OCI-LY7 (cell line): ENCODE measurements around the gene ARMC9. TPM values are rescaled to one million over a fixed set of nuclear protein-coding genes. Genes with fewer than 3 reads are reported as not detected.

Source experiments
- BruUV-seq: library from RNA; stranded (reverse); fragments of 400-500 nt; replicated peaks from 2 replicates; lab custom pipeline; 2021; lab: Mats Ljungman, UMichigan
- CTCF ChIA-PET: fragments of 300-600 bp; sonication (Branson Sonifier 250); formaldehyde crosslinking; loops from one replicate; lab custom pipeline; 2022; ENCODE audit warnings: antibody characterized with exemption; ENCODE audit not compliant: unreplicated experiment; lab: Charles Lee
- POLR2A ChIA-PET: fragments of 300-600 bp; sonication (Branson Sonifier 250); formaldehyde crosslinking; loops from one replicate; lab custom pipeline; 2022; ENCODE audit warnings: antibody characterized with exemption; lab: Charles Lee
- DNase-seq: peaks from one replicate; pipeline ENCODE4 v3.0.0-alpha.2; 2015; ENCODE audit warnings: low spot score
- H2AFZ ChIP-seq: fragments of 200-600 bp; sonication (generic), shearing (Covaris generic); 2 replicates; pipeline ENCODE4 v1.6.1; 2014; ENCODE audit warnings: mild to moderate bottlenecking, antibody characterized with exemption, low read length, moderate library complexity
- H3K27ac ChIP-seq: fragments of 200-600 bp; sonication (generic); 2 replicates; pipeline ENCODE4 v1.5.1; 2014; ENCODE audit warnings: mixed run types, low read depth, mild to moderate bottlenecking, moderate library complexity, low read length, inconsistent platforms; ENCODE audit not compliant: poor library complexity, severe bottlenecking
- H3K36me3 ChIP-seq: fragments of 200-600 bp; sonication (generic); 2 replicates; pipeline ENCODE4 v1.6.1; 2014; ENCODE audit warnings: mild to moderate bottlenecking, antibody characterized with exemption, low read length, moderate library complexity, mixed read lengths; ENCODE audit not compliant: insufficient read depth
- H3K4me1 ChIP-seq: fragments of 200-600 bp; sonication (generic); 2 replicates; pipeline ENCODE4 v1.5.1; 2014; ENCODE audit warnings: mild to moderate bottlenecking, low read length; ENCODE audit not compliant: insufficient read depth, poor library complexity, severe bottlenecking
- H3K4me2 ChIP-seq: fragments of 200-600 bp; sonication (generic); 2 replicates; pipeline ENCODE4 v1.6.1; 2014; ENCODE audit warnings: mild to moderate bottlenecking, low read length
- H3K4me3 ChIP-seq: fragments of 200-600 bp; sonication (generic); 2 replicates; pipeline ENCODE4 v1.5.1; 2014; ENCODE audit warnings: mild to moderate bottlenecking, low read depth, low read length; ENCODE audit not compliant: poor library complexity, severe bottlenecking
- H3K79me2 ChIP-seq: fragments of 200-600 bp; sonication (generic); 2 replicates; pipeline ENCODE4 v1.6.1; 2016; ENCODE audit warnings: low read depth, mild to moderate bottlenecking, low read length, moderate library complexity, mixed read lengths; ENCODE audit not compliant: insufficient read depth
- H3K9me2 ChIP-seq: fragments of 200-600 bp; sonication (generic); 2 replicates; pipeline ENCODE4 v1.6.1; 2016; ENCODE audit warnings: mild to moderate bottlenecking, low read length, mixed read lengths; ENCODE audit not compliant: insufficient read depth
- H3K9me3 ChIP-seq: fragments of 200-600 bp; sonication (generic); 2 replicates; pipeline ENCODE4 v1.6.1; 2014; ENCODE audit warnings: mild to moderate bottlenecking, mixed run types, low read length, mixed read lengths
- H4K20me1 ChIP-seq: fragments of 200-600 bp; sonication (generic); 2 replicates; pipeline ENCODE4 v1.6.1; 2014; ENCODE audit warnings: mild to moderate bottlenecking, antibody characterized with exemption, low read length, moderate library complexity, mixed read lengths; ENCODE audit not compliant: insufficient read depth
- EZH2phosphoT487 ChIP-seq: fragments of 200-600 bp; sonication (generic); IDR thresholded peaks from 2 replicates; pipeline ENCODE4 v1.6.1; 2018; ENCODE audit warnings: low read depth, borderline replicate concordance, mild to moderate bottlenecking, mixed run types, antibody characterized with exemption, low read length, moderate library complexity, mixed read lengths
- intact Hi-C: fragments of 100-400 bp; cut with micrococcal nuclease; formaldehyde crosslinking; loops from one replicate; pipeline ENCODE4 v1.10.0; 2022; ENCODE audit not compliant: unreplicated experiment
- total RNA-seq, 2 experiments: library from RNA; depleted of rRNA in 1 of 2; stranded (reverse); fragments of >200 nt in 1 of 2; shearing (Covaris generic) in 1 of 2; gene quantifications; 2 replicates each; pipeline ENCODE4 v1.2.3, GENCODE V29; 2014 to 2022
- TF ChIP-seq, protein P1 (sequence below): fragments of 200-600 bp; sonication (generic); conservative IDR thresholded peaks from 2 replicates; pipeline ENCODE4 v1.5.1; 2014; ENCODE audit warnings: mild to moderate bottlenecking, antibody characterized with exemption, low read length, moderate library complexity, mixed read lengths

The ARMC9 gene
- total RNA-seq, 2 experiments from 2014 or later, result 6.6 to 12.2 TPM

DNA sequence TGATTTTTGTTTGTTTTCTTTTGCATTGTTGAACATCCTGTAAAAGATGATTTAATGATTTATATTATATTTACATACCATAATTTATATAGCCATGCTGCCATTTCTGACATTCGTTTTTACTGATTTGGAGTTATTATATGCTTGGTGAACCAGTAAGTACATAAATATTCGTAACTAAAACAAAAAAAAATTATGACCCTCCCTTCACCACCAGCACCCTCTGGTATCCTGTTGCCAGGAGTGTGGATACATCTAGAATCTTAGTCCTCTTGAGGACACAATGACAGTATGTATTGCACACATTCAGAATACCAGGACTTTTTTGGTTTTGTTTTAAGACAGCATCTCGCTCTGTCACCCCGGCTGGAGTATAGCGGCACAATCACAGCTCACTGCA, 153.2 kb downstream of the ARMC9 start:
- Histone ChIP-seq H3K36me3 (no peaks in the 10 kb centered on the region), H3K9me2 (no peaks in the 10 kb centered on the region), H3K4me2 (no peak overlapping the region), H3K4me3 (no peak overlapping the region), H2AFZ (no peak overlapping the region), H3K4me1 (no peaks in the 10 kb centered on the region), H3K79me2 (no peaks in the 10 kb centered on the region), H3K27ac (no peak overlapping the region), H4K20me1 (no peaks in the 10 kb centered on the region), H3K9me3 (no peaks in the 10 kb centered on the region)
- no peak for TF ChIP-seq EZH2phosphoT487
- TF ChIP-seq, protein P1, sequence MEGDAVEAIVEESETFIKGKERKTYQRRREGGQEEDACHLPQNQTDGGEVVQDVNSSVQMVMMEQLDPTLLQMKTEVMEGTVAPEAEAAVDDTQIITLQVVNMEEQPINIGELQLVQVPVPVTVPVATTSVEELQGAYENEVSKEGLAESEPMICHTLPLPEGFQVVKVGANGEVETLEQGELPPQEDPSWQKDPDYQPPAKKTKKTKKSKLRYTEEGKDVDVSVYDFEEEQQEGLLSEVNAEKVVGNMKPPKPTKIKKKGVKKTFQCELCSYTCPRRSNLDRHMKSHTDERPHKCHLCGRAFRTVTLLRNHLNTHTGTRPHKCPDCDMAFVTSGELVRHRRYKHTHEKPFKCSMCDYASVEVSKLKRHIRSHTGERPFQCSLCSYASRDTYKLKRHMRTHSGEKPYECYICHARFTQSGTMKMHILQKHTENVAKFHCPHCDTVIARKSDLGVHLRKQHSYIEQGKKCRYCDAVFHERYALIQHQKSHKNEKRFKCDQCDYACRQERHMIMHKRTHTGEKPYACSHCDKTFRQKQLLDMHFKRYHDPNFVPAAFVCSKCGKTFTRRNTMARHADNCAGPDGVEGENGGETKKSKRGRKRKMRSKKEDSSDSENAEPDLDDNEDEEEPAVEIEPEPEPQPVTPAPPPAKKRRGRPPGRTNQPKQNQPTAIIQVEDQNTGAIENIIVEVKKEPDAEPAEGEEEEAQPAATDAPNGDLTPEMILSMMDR, result no peak
- DNase-seq, result no peak
- intact Hi-C loops, result no loop called here
- POLR2A ChIA-PET, result no interaction called here
- CTCF ChIA-PET, result no interaction called here
- BruUV-seq, result no TSS peak

DNA sequence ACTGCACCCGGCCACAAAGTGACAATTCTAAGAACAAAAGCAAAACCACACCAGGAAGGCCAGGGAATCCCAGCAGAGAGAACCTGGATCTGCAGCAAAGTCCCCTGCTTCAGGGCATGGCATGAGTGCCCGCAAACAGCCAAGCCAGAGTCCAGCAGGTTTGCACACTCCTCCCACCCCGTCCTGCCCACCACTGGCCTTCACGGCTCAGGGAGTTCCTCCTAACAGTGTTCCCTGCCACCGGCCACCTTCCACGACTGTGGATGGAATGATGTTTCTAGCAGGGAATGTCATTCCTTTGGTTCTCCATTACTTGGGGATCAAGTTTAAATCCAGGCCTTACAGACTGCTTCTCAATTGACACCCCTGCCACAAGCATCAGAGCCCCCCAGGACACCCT, 155.0 kb downstream of the ARMC9 start:
- BruUV-seq, result no TSS peak
- Histone ChIP-seq H2AFZ (no peak overlapping the region), H4K20me1 (no peaks in the 10 kb centered on the region), H3K27ac (no peak overlapping the region), H3K36me3 (no peaks in the 10 kb centered on the region), H3K9me2 (no peaks in the 10 kb centered on the region), H3K4me1 (no peaks in the 10 kb centered on the region), H3K79me2 (no peaks in the 10 kb centered on the region), H3K4me2 (no peak overlapping the region), H3K4me3 (no peak overlapping the region), H3K9me3 (no peaks in the 10 kb centered on the region)
- intact Hi-C loops, result no loop called here
- DNase-seq, result no peak
- ChIA-PET CTCF (no interaction called here), POLR2A (interaction anchor here (0.6 kb wide), 1 partner anchor 186 kb away, joined by 5 read pairs; no protein-coding TSS in a partner anchor)
- TF ChIP-seq EZH2phosphoT487, result no peak
- TF ChIP-seq, protein P1, result no peak

DNA sequence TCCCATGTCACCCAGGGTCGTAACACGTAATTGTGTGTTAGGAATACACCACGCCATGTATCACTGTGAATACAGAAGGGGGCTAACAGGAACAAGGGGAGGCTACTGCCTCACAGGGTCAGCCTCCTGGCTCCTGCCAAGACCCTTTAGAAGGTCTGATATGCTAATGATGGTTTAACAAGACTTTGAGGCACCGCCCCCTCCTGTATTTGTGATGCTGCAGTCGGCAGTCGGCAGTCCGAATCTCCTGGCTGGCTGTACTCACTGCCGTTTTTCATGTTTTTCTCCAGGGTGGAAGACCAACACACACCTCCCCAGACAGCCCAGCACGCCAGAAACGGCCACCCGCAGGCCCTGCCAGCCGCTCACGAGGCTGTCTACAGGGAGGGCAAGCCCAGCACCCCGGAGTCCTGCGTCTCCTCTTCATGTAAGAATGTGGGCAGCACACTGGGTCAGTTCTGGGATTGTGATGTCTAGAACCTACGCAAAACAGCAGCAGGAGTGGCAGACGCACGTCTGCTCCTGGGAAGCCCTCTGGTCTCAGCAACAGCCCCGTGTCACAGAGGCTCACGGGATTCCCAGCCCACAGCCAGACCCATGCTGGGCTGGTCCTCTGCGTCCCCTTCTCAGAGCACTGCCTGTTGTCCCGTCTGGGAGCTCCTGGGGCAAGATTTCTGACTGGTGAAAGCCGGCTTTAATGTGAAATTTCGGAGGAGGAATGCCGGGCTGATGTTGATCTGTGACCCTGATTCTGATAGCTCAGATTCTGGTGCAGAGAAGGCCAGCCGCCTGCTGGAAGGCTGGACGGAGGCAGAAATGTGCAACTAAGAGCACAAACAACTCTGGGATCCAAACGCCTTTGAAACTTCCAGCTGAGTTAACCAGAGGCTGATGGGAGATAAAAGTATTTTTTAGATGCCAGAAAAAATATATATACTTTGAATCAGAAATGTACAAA, 157.4 kb downstream of the ARMC9 start:
- no peak for TF ChIP-seq EZH2phosphoT487
- TF ChIP-seq, protein P1, result no peak
- Histone ChIP-seq H3K36me3 (no peaks in the 10 kb centered on the region), H3K4me3 (no peak overlapping the region), H2AFZ (no peak overlapping the region), H3K9me3 (no peaks in the 10 kb centered on the region), H3K9me2 (no peaks in the 10 kb centered on the region), H3K27ac (no peak overlapping the region), H3K79me2 (no peaks in the 10 kb centered on the region), H4K20me1 (no peaks in the 10 kb centered on the region), H3K4me1 (no peaks in the 10 kb centered on the region), H3K4me2 (no peak overlapping the region)
- no TSS peak for BruUV-seq
- POLR2A ChIA-PET, result interaction anchor here (0.6 kb wide), 1 partner anchor 239 kb away, joined by 4 read pairs; no protein-coding TSS in a partner anchor
- intact Hi-C loops, result no loop called here
- no peak for DNase-seq
- CTCF ChIA-PET, result no interaction called here
